Left cardiac atrium (tissue), 4 donors: ENCODE data around the gene POLR3A. TPM values are rescaled to one million over a fixed set of nuclear protein-coding genes. Genes with fewer than 3 reads are reported as not detected.
"Not testable (repeated sequence)": the region's sequence is repeated elsewhere in the genome, so short reads cannot be mapped to it uniquely, and the experiment has no call there.

ENCODE experiments used
- ATAC-seq, 2 donors: fragments of 200-7000 bp; cut with Tn5 transposase; one replicate each; pipeline ENCODE4 v1.9.1; 2020; ENCODE audit warnings: mild to moderate bottlenecking in 2 of 2, moderate library complexity in 2 of 2
- DNase-seq: peaks from one replicate; pipeline ENCODE4 v3.0.0-alpha.2; 2020
- intact Hi-C, 2 donors: fragments of 100-400 bp; cut with DNase I; formaldehyde crosslinking; loops; one replicate each; pipeline versions ENCODE4 v1.14.1 to v1.15.1; 2022 to 2023
- long read RNA-seq: library from polyadenylated mRNA; unstranded; transcript quantifications from one replicate; pipeline ENCODE4 v2.0.0, GENCODE V29; 2021
- total RNA-seq, 2 donors: library from RNA; stranded (reverse); fragmentation: NEBNext Ultra II Directional; extraction: Animal tissue kit (Norgen Biotek cat#: 25700); gene quantifications; one replicate each; pipeline ENCODE4 v1.2.1, GENCODE V29; 2021
- donor health status: DM: no; HTN: yes; CAD: no.
- donor health status: DM: no; HTN: yes; CAD: no; lungs with severe emphysema.
- donor health status: DM: yes; HTN: yes; CAD: no.
- donor health status: Dilated cardiomyopathy.

POLR3A gene
- 10 to 100 TPM in 1 of 2 donors, 1 to 10 TPM in 1; 9.7 to 10.2 TPM for total RNA-seq
- long read RNA-seq, full-length matches to known transcripts, result 1 of 8 reads
- long read RNA-seq, partial matches to known transcripts, result 4 of 8 reads
- long read RNA-seq, other reads (novel, unspliced or antisense), result 3 of 8 reads

DNA sequence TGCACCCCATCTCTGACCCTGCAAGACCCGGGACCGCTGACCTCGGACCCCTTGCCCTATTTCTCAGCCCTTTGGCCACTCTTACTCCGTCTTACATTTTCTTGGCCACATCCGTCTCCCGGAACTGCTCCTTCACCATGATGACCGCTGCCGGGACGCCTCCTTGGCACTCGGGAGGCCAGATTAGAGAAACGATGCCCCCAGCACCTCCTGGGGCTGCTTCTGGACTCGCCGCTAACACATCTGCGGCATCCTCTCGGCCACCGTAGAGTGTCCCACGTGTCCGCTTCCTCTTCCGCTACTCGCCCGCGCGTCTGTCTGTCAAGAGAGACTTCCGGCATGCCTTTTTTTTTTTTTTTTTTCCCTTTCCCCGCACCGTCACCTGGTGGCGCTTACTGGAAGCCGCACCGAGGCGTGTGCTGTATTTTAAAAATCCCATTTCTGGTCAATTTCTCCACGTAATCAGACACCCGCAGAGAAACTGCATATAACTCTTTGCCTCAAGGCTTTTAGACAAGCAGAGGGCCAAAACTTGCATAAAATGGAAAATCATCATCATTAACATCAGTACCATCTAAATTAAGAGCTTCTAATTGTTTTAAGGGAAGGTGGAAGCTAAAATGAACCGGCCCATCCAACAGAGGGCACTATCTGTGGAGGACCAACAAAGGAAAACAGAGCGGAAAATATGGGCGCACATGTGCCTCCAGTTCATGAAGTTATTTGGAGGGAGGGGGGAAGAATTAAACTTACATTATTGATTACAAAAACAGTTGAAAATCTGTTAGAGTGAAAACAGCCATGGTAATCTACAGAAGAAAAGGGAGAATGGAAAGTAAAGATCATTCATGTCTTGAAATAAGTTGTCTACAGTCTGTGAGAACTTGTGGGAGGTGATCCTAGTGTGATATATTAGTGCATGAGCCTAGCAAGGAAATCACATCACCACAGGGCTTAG, at the start of gene POLR3A:
TSS of gene POLR3A (minus strand) at position 247 of the 958 bp plus-strand sequence. CDS start at position 139, 108 bp downstream.
- ATAC-seq (peak; percentile 77 to 79), DNase-seq (peak; percentile 98)
- intact Hi-C loops, result loop anchor here in 1 of 2 donors (2.0 kb wide), 1 partner anchor 183 kb away; no protein-coding TSS in a partner anchor

DNA sequence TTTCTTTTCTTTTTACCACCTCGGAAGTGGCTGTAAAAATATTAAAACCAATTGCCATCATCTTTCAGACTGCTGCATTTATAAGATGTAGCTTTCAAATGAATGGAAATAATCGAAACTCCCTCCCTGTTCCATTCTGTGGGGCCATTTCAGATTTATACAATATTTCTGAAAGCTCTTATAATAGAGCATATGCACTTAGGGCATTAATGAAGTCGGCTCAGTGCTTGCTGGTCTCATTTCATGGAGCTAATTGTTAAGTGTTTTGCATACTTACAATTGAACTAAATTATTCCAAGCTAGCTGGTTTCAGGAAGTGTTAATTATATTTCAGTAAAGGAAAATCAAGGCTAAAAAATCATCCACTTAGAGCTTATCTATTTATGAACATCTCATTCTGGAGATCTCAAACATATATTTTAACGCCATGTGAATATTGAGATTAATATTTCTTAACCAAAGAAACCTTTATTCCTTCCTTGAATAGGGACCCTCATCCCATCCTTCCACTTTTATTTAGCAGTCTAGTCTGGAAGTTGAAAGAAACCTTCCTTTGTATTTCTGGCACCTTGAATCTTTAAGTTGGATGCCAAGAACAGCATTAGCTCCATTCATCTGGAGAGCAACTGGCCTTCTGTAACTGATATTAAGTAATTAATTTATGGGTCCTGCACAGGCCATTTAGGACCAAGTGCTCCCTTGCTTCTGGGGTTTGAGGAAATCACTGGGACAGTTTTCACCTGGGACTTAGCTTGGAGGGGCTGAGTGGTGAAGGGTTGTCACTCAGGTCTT, 49.4 kb upstream of the POLR3A start:
- ATAC-seq, result no peak
- no peak for DNase-seq
- intact Hi-C loops, result no loop called here

DNA sequence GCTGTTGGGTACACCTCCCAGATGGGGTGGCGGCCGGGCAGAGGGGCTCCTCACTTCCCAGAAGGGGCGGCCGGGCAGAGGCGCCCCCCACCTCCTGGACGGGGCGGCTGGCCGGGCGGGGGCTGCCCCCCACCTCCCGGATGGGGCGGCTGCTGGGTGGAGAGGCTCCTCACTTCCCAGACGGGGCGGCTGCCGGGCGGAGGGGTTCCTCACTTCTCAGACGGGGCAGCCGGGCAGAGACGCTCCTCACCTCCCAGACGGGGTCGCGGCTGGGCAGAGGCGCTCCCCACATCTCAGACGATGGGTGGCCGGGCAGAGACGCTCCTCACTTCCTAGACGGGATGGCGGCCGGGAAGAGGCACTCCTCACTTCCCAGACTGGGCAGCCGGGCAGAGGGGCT, 46.5 kb upstream of the POLR3A start:
- DNase-seq, ATAC-seq, intact Hi-C loops: not testable (repeated sequence)

DNA sequence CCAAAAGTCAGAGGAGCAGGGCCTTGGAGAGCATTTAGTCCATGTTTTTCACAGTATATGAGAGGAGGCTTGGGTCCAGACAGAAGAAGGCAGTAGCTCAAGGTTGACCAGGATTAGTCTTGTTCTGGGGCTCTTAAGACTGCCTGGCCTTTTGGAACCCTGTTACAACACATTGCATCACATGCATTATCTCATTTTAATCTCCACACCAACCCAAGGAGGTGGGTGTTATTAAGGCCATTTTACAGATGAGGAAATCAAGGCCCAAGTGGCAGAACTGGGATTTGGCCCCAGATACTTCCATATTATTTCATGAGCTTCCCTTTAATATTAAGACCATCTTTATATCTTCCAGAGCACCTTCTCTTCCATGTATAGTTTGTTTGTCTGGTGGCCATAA, 43.2 kb upstream of the POLR3A start:
- ATAC-seq, result no peak
- no peak for DNase-seq
- intact Hi-C loops, result no loop called here

DNA sequence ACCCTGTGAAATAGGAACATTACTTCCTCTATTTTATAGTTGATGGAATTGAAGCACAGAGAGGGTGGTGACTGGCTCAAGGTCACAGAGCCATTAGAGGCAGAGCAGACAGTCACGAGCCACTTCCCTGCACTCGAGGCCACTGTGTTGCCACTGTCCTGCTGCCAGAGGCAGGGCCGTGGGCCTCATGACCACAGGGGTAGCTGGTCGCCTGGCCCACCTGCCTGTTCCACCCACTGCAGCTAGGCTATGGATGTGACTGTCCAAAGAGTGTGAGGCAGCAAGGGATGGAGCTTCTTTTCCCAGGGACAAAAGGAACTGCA, 42.5 kb upstream of the POLR3A start:
- DNase-seq, result no peak
- no peak for ATAC-seq
- intact Hi-C loops, result no loop called here

DNA sequence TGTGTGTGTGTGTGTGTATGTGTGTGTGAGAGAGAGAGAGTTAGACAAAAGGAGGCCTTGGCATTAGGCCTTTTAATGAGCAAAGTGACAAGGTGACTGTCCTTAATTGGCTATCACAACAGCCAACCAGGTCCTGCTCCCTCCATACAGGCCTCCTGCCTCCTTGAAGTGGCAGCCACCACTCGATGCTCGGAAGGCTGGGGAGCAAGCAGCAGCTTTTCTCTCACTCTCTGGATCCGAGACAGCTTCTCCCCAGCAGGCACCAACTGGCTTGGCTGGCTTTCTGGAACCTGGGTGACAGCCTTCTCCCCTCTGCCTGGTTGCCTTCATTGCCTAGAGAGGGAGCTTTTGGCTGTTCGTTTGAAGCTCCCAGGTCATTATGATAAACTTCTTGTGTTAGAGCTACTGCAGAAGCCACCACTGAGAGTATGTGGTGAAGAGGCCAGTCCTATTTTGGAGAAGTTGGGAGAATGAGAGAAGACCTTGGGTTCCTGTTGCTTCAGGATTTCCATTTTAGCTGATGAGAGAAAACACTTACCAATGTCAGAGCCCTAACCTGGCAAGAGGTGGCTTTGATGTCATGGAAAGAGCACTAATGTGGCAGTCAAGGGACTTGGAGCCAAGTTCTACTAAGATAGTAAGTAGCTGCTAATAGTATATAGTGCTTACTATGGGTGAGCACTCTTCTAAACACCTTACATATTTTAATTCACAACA, 42.0 kb upstream of the POLR3A start:
- DNase-seq (no peak), ATAC-seq (no peak)
- intact Hi-C loops, result no loop called here

DNA sequence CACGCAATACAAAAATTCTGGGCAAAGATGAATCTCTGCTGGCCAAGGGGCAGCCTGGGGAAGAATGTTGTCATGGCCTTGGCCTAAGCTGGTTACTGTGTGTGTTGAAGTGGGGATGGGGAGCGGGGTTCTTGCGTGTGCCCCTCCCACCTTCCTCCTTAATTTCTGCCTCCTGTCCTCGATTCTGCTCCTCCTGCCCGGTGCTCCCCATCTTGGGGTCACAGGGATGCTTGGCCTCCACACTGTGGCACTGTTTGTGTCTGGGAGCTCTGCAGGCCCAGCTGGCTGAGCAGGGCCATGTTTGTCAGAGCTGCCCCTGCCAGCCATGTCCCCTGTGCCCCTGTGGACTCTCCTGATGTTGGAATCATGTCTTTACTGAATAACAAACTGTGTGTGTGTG, 41.4 kb upstream of the POLR3A start:
- DNase-seq (no peak), ATAC-seq (no peak)
- intact Hi-C loops, result no loop called here

DNA sequence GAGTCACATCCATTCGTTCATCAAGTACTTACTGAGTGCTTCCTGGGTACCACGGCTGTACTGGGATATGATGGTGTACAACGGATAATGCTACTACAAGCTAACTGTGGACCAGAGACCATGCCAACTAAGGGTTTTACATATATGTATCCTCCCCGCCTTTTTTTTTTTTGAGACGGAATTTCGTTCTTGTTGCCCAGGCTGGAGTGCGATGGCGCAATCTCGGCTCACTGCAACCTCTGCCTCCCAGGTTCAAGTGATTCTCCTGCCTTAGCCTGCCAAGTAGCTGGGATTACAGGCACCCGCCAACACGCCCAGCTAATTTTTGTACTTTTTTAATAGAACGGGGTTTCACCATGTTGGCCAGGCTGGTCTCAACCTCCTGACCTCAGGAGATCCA, 40.7 kb upstream of the POLR3A start:
- ATAC-seq, DNase-seq, intact Hi-C loops: not testable (repeated sequence)

DNA sequence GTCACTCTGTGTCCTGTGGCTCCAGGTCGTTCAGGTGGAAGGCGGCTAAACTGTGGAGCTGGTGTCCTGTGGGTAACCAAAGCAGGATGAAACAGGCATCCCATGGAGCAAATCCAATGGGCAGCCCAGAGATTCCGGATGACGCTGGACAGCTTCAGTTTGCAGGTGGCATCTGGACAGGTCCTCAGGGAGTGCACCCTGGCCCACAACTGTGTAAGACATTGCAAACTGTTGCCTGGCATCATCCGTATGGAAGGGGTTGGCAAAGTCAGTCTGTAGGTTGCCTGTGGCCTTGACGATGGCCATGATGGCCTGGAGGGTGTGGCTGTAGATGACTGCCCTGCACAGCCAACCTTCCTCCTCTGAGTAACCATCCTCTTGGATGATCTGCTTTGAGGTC, 39.8 kb upstream of the POLR3A start:
- no peak for DNase-seq
- ATAC-seq, result no peak
- intact Hi-C loops, result no loop called here

DNA sequence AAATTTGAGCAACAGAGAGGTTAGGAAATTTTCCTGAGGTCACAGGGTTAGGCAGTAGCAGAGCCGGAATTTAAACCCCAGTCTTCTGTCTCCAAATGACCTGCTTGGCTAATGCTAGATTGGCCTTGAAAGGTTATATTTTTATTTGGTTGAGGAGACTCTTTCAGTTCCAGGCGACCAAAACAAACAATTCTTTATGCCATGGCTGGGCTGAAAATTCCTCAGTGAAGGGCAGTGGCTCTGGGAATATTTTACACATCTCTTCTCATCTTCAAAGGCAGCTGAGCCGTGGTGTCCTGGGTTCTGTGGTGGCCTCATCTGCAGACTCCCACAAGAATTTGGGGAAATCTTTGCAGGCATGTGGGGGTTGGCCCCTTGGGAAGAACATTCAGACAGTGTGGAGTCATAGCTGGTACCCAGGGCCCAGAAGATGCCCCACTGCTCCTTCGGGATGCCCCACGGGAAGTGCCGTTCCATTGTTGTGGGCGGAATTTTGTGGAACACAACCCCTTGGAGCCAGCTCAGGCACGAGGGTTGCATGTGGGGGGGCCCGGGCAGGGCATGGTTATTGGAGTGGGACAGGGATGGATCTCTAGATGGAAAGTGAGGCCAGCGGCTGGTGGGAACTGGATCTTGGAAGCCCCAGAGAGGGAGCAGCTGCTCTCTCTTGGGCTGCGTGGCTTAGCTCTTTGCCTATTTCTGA, 37.6 kb upstream of the POLR3A start:
- DNase-seq (no peak), ATAC-seq (no peak)
- intact Hi-C loops, result no loop called here

DNA sequence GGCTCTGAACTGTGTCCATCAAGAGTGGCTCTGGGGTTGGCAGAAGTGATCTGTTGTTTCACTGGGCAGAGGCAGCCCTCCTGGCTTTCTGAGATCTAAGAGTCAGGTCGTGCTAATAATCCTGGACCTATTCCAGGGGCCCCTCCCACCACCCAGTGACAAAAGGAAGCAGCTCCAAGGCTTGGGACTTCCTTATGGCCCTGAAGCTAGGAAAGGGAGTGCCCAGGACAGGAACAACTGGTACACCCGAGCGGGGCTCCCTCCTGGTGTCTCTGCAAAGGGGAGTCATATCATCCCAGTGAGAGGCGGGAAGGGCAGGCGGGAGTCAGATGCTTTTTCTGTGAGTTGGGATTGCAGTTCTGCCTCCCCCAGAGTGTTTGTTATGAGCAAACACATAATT, 36.7 kb upstream of the POLR3A start:
- ATAC-seq, result no peak
- intact Hi-C loops, result no loop called here
- no peak for DNase-seq

DNA sequence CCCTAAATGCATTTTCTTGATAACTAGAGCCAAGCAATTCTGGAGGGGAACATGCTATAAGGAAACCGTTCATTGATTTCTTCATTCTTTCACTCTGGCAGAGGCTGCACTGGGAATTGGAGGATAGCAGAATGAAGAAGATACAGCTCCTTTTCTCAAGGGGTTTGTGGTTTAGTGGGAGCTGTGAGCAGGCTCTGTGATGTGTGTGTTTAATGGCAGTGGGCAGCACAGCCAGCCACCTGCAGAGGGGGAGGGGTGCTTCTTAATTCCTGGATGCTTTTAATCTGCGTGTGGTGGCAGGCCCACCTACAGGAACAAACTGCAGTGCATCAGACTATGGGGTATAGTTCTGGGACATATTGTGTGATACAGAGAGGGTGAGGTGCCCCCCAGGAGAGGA, 36.3 kb upstream of the POLR3A start:
- intact Hi-C loops, result no loop called here
- no peak for DNase-seq
- ATAC-seq, result no peak

DNA sequence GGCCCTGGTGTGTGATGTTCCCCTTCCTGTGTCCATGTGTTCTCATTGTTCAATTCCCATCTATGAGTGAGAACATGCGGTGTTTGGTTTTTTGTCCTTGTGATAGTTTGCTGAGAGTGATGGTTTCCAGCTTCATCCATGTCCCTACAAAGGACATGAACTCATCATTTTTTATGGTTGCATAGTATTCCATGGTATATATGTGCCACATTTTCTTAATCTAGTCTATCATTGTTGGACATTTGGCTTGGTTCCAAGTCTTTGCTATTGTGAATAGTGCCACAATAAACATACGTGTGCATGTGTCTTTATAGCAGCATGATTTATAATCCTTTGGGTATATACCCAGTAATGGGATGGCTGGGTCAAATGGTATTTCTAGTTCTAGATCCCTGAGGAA, 35.6 kb upstream of the POLR3A start:
- intact Hi-C loops, ATAC-seq, DNase-seq: not testable (repeated sequence)

DNA sequence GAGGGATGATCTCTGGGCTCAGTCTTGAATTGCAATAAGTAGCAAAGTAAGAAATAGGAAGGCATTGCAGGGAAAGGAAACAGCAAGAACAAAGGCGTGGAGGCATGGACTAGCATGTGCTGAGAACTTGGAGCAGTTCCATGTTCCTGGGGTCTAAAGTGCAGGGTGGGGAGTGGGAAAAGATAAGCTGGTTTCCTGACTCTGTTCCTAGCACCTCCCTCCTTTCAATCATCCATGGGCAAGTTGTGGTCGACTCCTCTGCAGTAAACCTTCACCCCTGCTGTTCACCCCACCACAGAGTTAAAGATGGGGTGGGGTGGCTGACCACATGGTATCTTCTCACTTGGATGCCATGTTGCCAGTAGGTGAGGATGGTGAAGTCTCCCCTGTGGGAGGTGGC, 33.9 kb upstream of the POLR3A start:
- no peak for ATAC-seq
- intact Hi-C loops, result no loop called here
- no peak for DNase-seq

DNA sequence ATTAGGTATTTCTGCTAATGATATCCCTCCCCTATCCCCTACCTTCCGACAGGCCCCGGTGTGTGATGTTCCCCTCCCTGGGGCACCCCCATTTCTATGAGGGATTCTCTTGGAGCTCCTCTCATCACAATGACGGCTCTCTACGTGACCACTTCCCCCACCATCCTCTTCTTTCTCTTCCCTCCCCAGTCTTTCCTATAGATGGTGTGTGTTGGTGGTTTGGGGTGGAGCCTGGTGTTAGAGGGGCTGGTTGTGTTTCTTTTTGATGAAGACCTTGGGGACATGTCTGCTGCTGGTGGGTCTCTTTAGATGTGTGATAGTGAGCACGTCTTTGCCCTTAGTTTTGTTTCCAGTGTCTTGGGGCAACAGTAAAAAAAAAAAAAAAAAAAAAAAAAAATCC, 33.0 kb upstream of the POLR3A start:
- no peak for ATAC-seq
- no peak for DNase-seq
- intact Hi-C loops, result no loop called here

DNA sequence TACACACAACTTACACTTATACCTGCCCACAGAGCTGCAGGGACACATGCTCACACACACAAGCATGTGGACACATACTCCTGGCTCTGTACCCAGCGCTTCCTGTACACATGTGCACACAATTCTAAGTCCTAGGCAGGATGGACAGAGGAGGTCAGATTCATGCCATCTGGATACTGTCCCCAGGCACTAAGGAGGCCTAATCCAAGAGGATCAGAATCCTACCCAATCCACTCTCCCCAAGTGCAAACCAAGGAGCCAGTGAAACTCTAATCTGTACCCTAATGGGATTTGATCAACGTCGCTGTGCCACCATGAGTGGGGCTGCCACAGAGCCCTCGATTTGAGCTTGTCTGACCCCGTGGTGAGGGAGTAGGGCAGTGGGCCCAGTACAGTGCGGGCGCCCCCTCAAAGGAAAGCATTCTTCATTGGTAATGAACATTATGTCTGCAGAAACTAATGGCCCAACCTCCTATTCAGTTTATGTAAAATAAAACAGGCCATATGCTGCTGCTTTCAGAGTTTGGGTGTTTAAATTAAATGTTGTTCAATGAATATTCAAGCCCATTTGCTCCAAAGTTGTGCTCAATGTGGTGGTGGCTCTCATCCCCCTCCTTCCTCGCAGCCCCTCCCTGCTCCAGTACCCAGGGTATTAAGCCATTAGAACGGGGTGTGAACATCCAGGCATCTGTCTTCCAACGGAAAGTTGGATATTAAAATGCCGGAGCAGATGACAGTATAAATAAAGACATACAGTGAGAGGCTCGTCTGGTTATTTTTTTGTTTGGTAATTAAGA, 30.8 kb upstream of the POLR3A start:
- DNase-seq, result no peak
- intact Hi-C loops, result loop anchor here (10.0 kb wide), 2 partner anchors 255 to 595 kb away; no protein-coding TSS in a partner anchor
- no peak for ATAC-seq

DNA sequence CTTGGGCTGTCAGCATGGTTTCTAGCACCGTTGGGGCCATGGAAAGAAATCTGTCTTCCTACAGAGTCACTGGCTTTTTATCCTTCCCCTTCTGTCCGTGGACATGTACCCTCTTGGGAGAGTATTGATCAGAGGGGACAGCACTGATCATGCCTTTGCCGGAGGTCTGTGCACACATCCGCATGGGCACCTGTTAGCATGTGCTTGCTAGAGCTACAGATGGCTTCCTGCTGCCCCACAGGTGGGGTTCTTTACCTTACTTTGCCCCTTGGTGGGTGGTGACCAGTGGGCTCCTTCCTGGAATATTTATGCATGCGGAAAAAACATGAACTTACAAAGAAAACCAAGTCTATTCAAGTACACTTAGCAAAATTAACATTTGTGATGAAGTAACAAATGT, 29.2 kb upstream of the POLR3A start:
- ATAC-seq (no peak), DNase-seq (no peak)
- intact Hi-C loops, result loop anchor here (10.0 kb wide), 2 partner anchors 256 to 596 kb away; no protein-coding TSS in a partner anchor
